Measurements from ENCODE around the gene TPX2. TPM values are rescaled to one million over a fixed set of nuclear protein-coding genes. Genes with fewer than 3 reads are reported as not detected.

Gene TPX2
- total and polyA plus RNA-seq, 2 of the 8 experiments (the other 6 are each of a cell fraction or from before 2014, with no cell fraction given), result 43.6 to 125 TPM

DNA sequence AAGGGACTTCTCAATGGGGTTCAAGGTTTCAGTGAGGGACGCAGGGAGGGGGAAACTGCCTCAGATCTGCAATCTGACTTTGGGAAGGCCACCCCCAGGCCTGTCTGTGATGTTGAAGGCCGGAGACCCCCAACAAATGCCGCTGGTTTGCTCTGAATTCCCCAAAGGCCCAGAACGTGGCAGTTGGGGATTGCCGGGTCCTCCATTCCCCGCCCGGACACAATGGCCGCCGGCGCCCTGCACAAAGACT, 16.1 kb upstream of the TPX2 start:
- FAIRE-seq (no peak), DNase-seq (ENCODE audit: low read depth in 1 of 2, low spot score in 2 of 2) (no peak)
- Histone ChIP-seq H3K27ac (ENCODE audit: low read depth, low read length) (peak overlapping the region; percentile 95), H3K56ac (replicated peaks; ENCODE audit: insufficient read length, low read depth, low read length) (peak overlapping the region; percentile 87), H3K27me3 (replicated peaks in 1 of 4; ENCODE audit: control insufficient read depth in 3 of 4, extremely low read depth in 1 of 4, insufficient read depth in 3 of 4, low read length in 3 of 4) (no peaks in the 10 kb centered on the region), H3K4ac (replicated peaks; ENCODE audit: insufficient read length, low read depth, low read length) (peak overlapping the region; percentile 94), H2AFZ (ENCODE audit: low read length) (no peak overlapping the region), H2BK15ac (ENCODE audit: low read length) (no peak overlapping the region), H3K23me2 (ENCODE audit: low read depth, low read length) (peaks cover 4% of the 10 kb centered on the region), H4K91ac (replicated peaks; ENCODE audit: insufficient read length, low read length) (peak overlapping the region; percentile 97), H3K4me3 (ENCODE audit: extremely low read depth in 1 of 4, insufficient read depth in 2 of 4, low read depth in 3 of 4, low read length in 4 of 4) (peak overlapping the region; percentile 48 to 94 (median 70)), H2BK12ac (ENCODE audit: low read depth, low read length) (no peak overlapping the region), H3K4me1 (replicated peaks in 1 of 4; ENCODE audit: control insufficient read depth in 3 of 4, insufficient read depth in 4 of 4, low read length in 3 of 4) (peaks cover 15 to 37% (median 34%) of the 10 kb centered on the region in 4 experiments), H2BK5ac (ENCODE audit: low read depth, low read length) (peak overlapping the region; percentile 98), H3K9ac (replicated peaks in 1 of 4; ENCODE audit: extremely low read depth in 1 of 4, low read depth in 3 of 4, low read length in 3 of 4) (peak overlapping the region; percentile 79 to 98 (median 90)), H3K79me1 (ENCODE audit: low read depth, low read length) (no peaks in the 10 kb centered on the region; the same call in 1 of the 2 replicates), H3K23ac (ENCODE audit: insufficient read length) (no peak overlapping the region), H2BK20ac (ENCODE audit: low read length) (0 out of 2 replicates have a peak overlapping the region, but pooled peaks have one; percentile 32), H3K9me3 (ENCODE audit: insufficient read depth in 2 of 2, low read depth in 1 of 2, low read length in 1 of 2) (no peaks in the 10 kb centered on the region), H2AK5ac (ENCODE audit: low read depth, low read length) (peak overlapping the region; percentile 75), H2BK120ac (replicated peaks; ENCODE audit: low read depth, low read length) (peak overlapping the region; percentile 96), H3K18ac (ENCODE audit: extremely low read depth, low read length) (peak overlapping the region; percentile 93), H4K20me1 (replicated peaks in 1 of 2; ENCODE audit: control insufficient read depth in 1 of 2, insufficient read depth in 2 of 2, low read length in 2 of 2) (peaks cover 0 to 6% of the 10 kb centered on the region in 2 experiments), H3K14ac (ENCODE audit: insufficient read length) (no peak overlapping the region), H4K5ac (ENCODE audit: insufficient read length, low read depth, low read length) (peak overlapping the region; percentile 89), H3K4me2 (ENCODE audit: insufficient read depth in 1 of 2, low read depth in 2 of 2, low read length in 2 of 2) (peak overlapping the region; percentile 84 to 88), H3K79me2 (ENCODE audit: control insufficient read depth in 1 of 2, insufficient read depth in 2 of 2, low read length in 2 of 2) (peaks cover 8 to 41% of the 10 kb centered on the region in 2 experiments), H3K36me3 (ENCODE audit: control insufficient read depth in 2 of 4, insufficient read depth in 4 of 4, low read length in 3 of 4) (peaks cover 0 to 12% (median 4%) of the 10 kb centered on the region in 4 experiments; a peak in 5 of 8 replicates), H4K8ac (ENCODE audit: extremely low read depth, insufficient read depth, low read length) (peak overlapping the region; percentile 97)
- ChIA-PET CTCF (ENCODE audit: partially characterized antibody) (interaction anchor here (0.7 to 8.6 kb wide), 39 partner anchors 9 to 1047 kb away, joined by 3 to 151 read pairs (median 9); partner anchors contain the start of gene TPX2), POLR2A (ENCODE audit: partially characterized antibody) (interaction anchor here (0.9 to 9.7 kb wide), 18 partner anchors 11 to 386 kb away, joined by 3 to 108 read pairs (median 6); partner anchors contain the start of genes ID1, TM9SF4 and TPX2)
- peak; percentile 17 for TF ChIP-seq SAP30 (IDR thresholded peaks at IDR 0.05; ENCODE audit: insufficient read depth, insufficient replicate concordance, low read length)
- no peak for TF ChIP-seq CBX5 (IDR thresholded peaks at IDR 0.05; ENCODE audit: low read depth, low read length)
- peak; percentile 92 for TF ChIP-seq YY1 (IDR thresholded peaks at IDR 0.05; ENCODE audit: low read depth, low read length)
- 0 out of 2 replicates have a peak, but pooled peaks have one; percentile 40 for TF ChIP-seq TAF1 (IDR thresholded peaks at IDR 0.05; ENCODE audit: low read depth, low read length)
- TF ChIP-seq SRF (IDR thresholded peaks at IDR 0.05; ENCODE audit: low read depth, low read length), result no peak
- TF ChIP-seq RFX5 (IDR thresholded peaks at IDR 0.05; ENCODE audit: borderline replicate concordance, low read depth, low read length), result 0 out of 2 replicates have a peak, but pooled peaks have one; percentile 3
- 3% methylated on average over 10 of the region's 10 CpGs; no CpG with 5 or more reads in 1 of the 2 experiments for WGBS, 2 experiments (ENCODE audit: extremely low coverage in 1 of 2, insufficient coverage in 1 of 2, insufficient read length in 1 of 2, insufficient replicate concordance in 2 of 2, low coverage in 1 of 2, low lambda C conversion rate in 2 of 2, missing lambda C conversion rate in 1 of 2)
